Duodenal mucosa (tissue), 2 donors: Measurements from ENCODE around the gene CPN1.
"Not testable (repeated sequence)": the region's sequence is repeated elsewhere in the genome, so short reads cannot be mapped to it uniquely, and the experiment has no call there.

ENCODE experiments used
- H3K27ac ChIP-seq: one replicate; pipeline ENCODE4 v1.7.0; 2013; ENCODE audit warnings: low read depth, low read length
- H3K27me3 ChIP-seq, 2 donors: one replicate each; pipeline ENCODE4 v1.7.0; 2013; ENCODE audit warnings: low read length in 2 of 2, control low read depth in 1 of 2; ENCODE audit not compliant: insufficient read depth in 2 of 2, control insufficient read depth in 1 of 2
- H3K36me3 ChIP-seq, 2 donors: one replicate each; pipeline ENCODE4 v1.7.0; 2013; ENCODE audit warnings: low read length in 2 of 2, control low read depth in 1 of 2; ENCODE audit not compliant: insufficient read depth in 2 of 2, control insufficient read depth in 1 of 2
- H3K4me1 ChIP-seq, 2 donors: one replicate each; pipeline ENCODE4 v1.7.0; 2013; ENCODE audit warnings: low read length in 2 of 2, control low read depth in 1 of 2; ENCODE audit not compliant: insufficient read depth in 2 of 2, control insufficient read depth in 1 of 2
- H3K4me3 ChIP-seq, 2 donors: one replicate each; pipeline ENCODE4 v1.7.0; 2013; ENCODE audit warnings: low read length in 2 of 2, low read depth in 1 of 2
- H3K9ac ChIP-seq, 2 donors: one replicate each; pipeline ENCODE4 v1.7.0; 2013; ENCODE audit warnings: low read length in 2 of 2, low read depth in 1 of 2
- H3K9me3 ChIP-seq, 2 donors: one replicate each; pipeline ENCODE4 v1.7.0; 2013; ENCODE audit warnings: low read length in 2 of 2, control low read depth in 1 of 2; ENCODE audit not compliant: control insufficient read depth in 1 of 2

The CPN1 gene

GRCh38 chr10:100081075-100082001 is at the start of gene CPN1:
Gene CPN1, minus strand, starts transcription at chr10:100081869. Its CDS starts 244 bp downstream, at chr10:100081625.
- peaks cover 0 to 4% of the 10 kb centered on the region in 2 donors for H3K27me3 ChIP-seq
- H3K27ac ChIP-seq = no peak within 1 kb of the TSS
- no peak within 1 kb of the TSS for H3K9ac ChIP-seq
- no peaks in the 10 kb centered on the region for H3K9me3 ChIP-seq
- H3K4me3 ChIP-seq = no peak within 1 kb of the TSS
- no peaks in the 10 kb centered on the region for H3K36me3 ChIP-seq
- peaks cover 0 to 6% of the 10 kb centered on the region in 2 donors for H3K4me1 ChIP-seq

DNA sequence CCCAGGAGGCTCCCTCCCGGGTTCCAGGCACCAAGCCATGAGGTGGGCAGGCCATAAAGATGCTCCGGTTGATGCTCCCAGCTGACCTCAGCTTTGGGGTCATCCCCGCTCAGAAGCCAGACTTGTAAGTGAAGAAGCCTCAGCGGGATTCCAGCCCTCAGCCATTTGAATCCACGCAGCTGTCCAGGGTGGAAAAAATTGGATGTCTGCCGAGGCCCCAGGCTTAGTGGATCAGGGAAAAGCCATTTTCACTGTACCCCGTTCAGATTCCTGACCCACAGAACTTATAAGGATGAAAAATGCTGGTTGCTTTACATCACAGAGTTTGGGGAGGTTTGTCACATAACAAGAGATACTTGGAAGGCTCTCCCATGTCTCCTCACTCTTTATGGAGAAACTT is 49.2 kb upstream of the CPN1 start:
- Histone ChIP-seq H3K4me3 (no peak overlapping the region), H3K36me3 (no peaks in the 10 kb centered on the region), H3K9ac (no peak overlapping the region), H3K9me3 (no peaks in the 10 kb centered on the region), H3K4me1 (no peaks in the 10 kb centered on the region), H3K27me3 (no peaks in the 10 kb centered on the region), H3K27ac (no peak overlapping the region)

DNA sequence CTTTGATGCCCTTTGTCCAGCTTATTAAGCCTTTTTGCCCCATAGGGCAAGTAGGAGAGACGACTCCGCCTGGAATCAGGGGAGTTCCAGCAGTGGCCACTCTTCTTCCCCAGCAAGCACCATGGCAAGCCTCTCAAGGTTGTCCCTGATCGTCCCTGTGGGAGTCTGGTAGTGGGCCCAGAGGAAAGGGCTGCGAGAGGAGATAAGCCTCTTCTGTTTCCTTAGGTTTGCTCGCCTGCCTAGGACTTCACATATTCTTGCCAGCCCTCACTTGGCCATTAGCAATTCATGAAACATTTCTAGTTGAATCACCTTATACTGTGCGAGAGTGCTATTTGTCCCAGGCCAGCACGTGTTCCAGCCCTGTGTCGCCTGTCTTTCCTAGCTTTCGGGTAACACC is 47.8 kb upstream of the CPN1 start:
- no peaks in the 10 kb centered on the region for H3K36me3 ChIP-seq
- H3K27me3 ChIP-seq = no peaks in the 10 kb centered on the region
- no peaks in the 10 kb centered on the region for H3K4me1 ChIP-seq
- H3K27ac ChIP-seq = no peak overlapping the region
- no peak overlapping the region for H3K4me3 ChIP-seq
- H3K9ac ChIP-seq = no peak overlapping the region
- no peaks in the 10 kb centered on the region for H3K9me3 ChIP-seq

DNA sequence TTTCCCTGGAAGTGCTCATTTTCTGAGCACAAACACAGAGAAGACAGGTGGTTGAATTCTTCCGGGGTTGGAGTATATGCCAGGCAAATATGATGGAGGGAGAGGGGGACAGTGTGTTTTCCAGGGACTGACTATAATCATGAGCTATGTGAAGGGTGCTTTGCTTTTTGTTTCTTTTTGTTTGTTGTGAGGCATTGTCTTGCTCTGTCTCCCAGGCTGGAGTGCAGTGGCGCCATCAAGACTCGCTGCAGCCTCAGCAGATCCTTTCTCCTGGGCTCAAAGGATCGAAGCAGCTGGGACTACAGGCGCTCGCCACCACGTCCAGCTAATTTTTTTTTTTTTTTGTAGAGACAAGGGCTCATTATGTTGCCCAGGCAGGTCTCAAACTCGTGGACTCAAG is 47.3 kb upstream of the CPN1 start:
- no peaks in the 10 kb centered on the region for H3K36me3 ChIP-seq
- H3K9ac ChIP-seq = no peak overlapping the region
- H3K27me3 ChIP-seq = no peaks in the 10 kb centered on the region
- no peak overlapping the region for H3K27ac ChIP-seq
- H3K4me1 ChIP-seq = no peaks in the 10 kb centered on the region
- H3K4me3 ChIP-seq = no peak overlapping the region
- H3K9me3 ChIP-seq = no peaks in the 10 kb centered on the region

DNA sequence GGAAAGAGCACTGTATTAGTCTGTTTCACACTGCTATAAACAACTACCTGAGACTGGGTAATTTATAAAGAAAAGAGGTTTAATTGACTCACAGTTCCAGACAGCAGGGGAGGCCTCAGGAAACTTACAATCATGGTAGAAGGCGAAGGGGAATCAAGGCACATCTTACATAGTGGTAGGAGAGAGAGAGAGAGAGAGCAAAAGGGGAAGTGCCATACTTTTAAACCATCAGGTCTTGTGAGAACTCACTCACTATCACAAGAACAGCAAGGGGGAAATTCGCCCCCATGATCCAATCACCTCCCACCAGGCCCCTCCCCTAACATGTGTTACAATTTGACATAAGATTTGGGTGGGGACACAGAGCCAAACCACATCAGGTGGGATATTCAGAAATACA is 43.7 kb upstream of the CPN1 start:
- H3K4me1 ChIP-seq, H3K27ac ChIP-seq, H3K4me3 ChIP-seq, H3K36me3 ChIP-seq, H3K9me3 ChIP-seq, H3K27me3 ChIP-seq, H3K9ac ChIP-seq: not testable (repeated sequence)

- no peak overlapping the region for H3K9ac ChIP-seq
Measured at GRCh38 chr10:100124097-100124496, 42.4 kb upstream of the CPN1 start.

DNA sequence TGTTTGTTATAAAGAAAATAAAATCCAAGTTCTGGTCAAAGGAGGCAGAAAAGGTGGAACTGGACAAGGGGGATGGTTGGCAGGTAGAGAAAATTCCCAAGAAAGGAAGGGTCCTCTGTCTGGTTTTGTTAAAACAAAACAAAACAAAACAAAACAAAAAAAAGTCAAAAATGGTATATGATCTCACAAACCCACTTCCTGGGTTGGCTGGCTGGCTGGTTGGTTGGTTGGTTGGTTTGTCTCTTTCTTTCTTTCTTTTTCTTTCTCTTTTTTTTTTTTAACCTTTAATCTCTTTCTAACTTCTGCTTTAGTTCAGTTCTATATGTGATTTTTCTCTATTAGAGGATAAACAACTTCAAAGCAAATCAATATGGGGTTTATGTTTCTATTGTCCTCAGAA is 41.1 kb upstream of the CPN1 start:
- no peak overlapping the region for H3K9ac ChIP-seq
- no peaks in the 10 kb centered on the region for H3K36me3 ChIP-seq
- H3K4me3 ChIP-seq = no peak overlapping the region
- no peaks in the 10 kb centered on the region for H3K9me3 ChIP-seq
- no peaks in the 10 kb centered on the region for H3K4me1 ChIP-seq
- H3K27ac ChIP-seq = no peak overlapping the region
- H3K27me3 ChIP-seq = peaks cover 0 to 2% of the 10 kb centered on the region in 2 donors

More at GRCh38 chr10:100124097-100124496, 42.4 kb upstream of the CPN1 start:
- no peak overlapping the region for H3K27ac ChIP-seq
- H3K27me3 ChIP-seq = peaks cover 0 to 2% of the 10 kb centered on the region in 2 donors
- H3K36me3 ChIP-seq = no peaks in the 10 kb centered on the region
- no peak overlapping the region for H3K4me3 ChIP-seq
- H3K4me1 ChIP-seq = no peaks in the 10 kb centered on the region
- no peaks in the 10 kb centered on the region for H3K9me3 ChIP-seq

- Histone ChIP-seq H3K4me3 (no peak overlapping the region), H3K27ac (no peak overlapping the region), H3K9ac (no peak overlapping the region), H3K4me1 (no peaks in the 10 kb centered on the region), H3K27me3 (peaks cover 0 to 2% of the 10 kb centered on the region in 2 donors), H3K9me3 (no peaks in the 10 kb centered on the region), H3K36me3 (no peaks in the 10 kb centered on the region)
Measured at GRCh38 chr10:100120550-100120949, 38.9 kb upstream of the CPN1 start.

- H3K27me3 ChIP-seq = peaks cover 0 to 2% of the 10 kb centered on the region in 2 donors
- H3K27ac ChIP-seq = no peak overlapping the region
- no peaks in the 10 kb centered on the region for H3K9me3 ChIP-seq
- no peak overlapping the region for H3K9ac ChIP-seq
- H3K36me3 ChIP-seq = no peaks in the 10 kb centered on the region
- no peak overlapping the region for H3K4me3 ChIP-seq
- no peaks in the 10 kb centered on the region for H3K4me1 ChIP-seq
Measured at GRCh38 chr10:100119726-100120125, 38.1 kb upstream of the CPN1 start.

DNA sequence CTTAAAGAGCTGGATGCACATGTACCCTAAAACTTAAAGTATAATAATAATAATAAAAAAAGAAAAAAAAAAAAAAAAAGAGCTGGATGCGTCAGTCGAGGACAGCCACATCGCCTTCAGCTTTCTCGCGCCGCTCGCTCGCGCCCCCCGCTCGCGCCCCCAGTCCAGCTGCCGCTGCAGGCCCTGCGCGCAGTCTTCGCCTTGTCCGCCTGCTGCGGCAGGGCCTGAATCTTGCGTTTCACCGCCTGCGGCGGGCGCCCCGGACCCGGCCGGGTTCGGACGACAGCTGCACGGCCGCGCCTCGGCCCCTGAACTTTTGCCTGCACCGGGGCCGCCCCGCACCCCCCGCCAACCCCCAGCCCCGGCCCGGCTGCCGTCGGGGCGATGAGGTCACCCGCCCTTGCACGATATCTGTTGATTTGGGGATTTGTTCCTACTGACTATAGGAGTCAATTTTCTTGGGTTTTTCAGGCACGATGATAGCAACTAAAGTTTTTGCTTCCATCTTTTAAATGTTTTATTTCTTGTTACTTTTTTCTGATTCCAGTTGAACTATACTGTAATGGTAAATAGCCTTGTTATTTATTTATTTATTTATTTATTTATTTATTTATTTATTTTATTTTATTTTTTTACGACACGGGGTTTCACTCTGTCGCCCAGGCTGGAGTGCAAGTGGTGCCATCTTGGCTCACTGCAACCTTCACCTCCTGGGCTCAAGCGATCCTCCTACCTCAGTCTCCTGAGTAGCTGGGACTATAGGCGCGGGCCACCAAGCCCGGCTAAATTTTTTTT is 33.5 kb upstream of the CPN1 start:
- Histone ChIP-seq H3K4me1 (no peaks in the 10 kb centered on the region), H3K9ac (no peak overlapping the region), H3K27me3 (no peaks in the 10 kb centered on the region), H3K4me3 (no peak overlapping the region), H3K9me3 (no peaks in the 10 kb centered on the region), H3K36me3 (no peaks in the 10 kb centered on the region), H3K27ac (no peak overlapping the region)
